ENCODE data around the gene GDF10.

- TF ChIP-seq CTCF (IDR thresholded peaks at IDR 0.05; ENCODE audit: low read depth, low read length) (no peak), EZH2phosphoT487 (IDR thresholded peaks at IDR 0.05; ENCODE audit: low read depth) (no peak)
Measured at GRCh38 chr10:47323636-47324296, 23.8 kb downstream of the GDF10 start.

All from OCI-LY3 (cell line).